Ovary (tissue), 9 donors: ENCODE measurements around the gene ERBB2. TPM values are rescaled to one million over a fixed set of nuclear protein-coding genes. Genes with fewer than 3 reads are reported as not detected.

Source experiments
- DNase-seq, 5 donors: peaks; one replicate each; pipeline ENCODE4 v3.0.0-alpha.2; 2019 to 2020
- H3K27ac ChIP-seq, 2 donors: fragments of 200-600 bp; one replicate each; pipeline versions ENCODE4 v1.5.1 to v1.8.0; 2019 to 2022
- H3K27me3 ChIP-seq: fragments of 200-600 bp; one replicate; pipeline ENCODE4 v1.8.0; 2022
- H3K36me3 ChIP-seq: fragments of 200-600 bp; sonication (generic); one replicate; pipeline ENCODE4 v1.5.1; 2019
- H3K4me1 ChIP-seq: one replicate; pipeline ENCODE4 v1.8.1; 2013; ENCODE audit warnings: mild to moderate bottlenecking, moderate library complexity; ENCODE audit not compliant: insufficient read depth
- H3K4me3 ChIP-seq: fragments of 200-600 bp; sonication (generic); one replicate; pipeline ENCODE4 v1.5.1; 2017
- H3K9me3 ChIP-seq, 2 donors: fragments of 200-600 bp in 1 of 2; sonication (generic) in 1 of 2; one replicate each; pipeline versions ENCODE4 v1.5.1 to v1.8.1; 2013 to 2019; ENCODE audit warnings: mild to moderate bottlenecking in 1 of 2, moderate library complexity in 1 of 2
- CTCF ChIP-seq, 3 donors: fragments of 450-650 bp in 2 of 3; fragments of 200-600 bp in 1 of 3; IDR thresholded peaks; one replicate each; pipeline versions ENCODE4 v1.5.1 to v1.8.0; 2016 to 2022; ENCODE audit warnings: antibody characterized with exemption in 3 of 3, mild to moderate bottlenecking in 1 of 3
- EP300 ChIP-seq: sonication (generic); formaldehyde crosslinking; IDR thresholded peaks from one replicate; pipeline ENCODE4 v1.6.1; 2017; ENCODE audit warnings: antibody characterized with exemption
- POLR2A ChIP-seq: fragments of 450-650 bp; IDR thresholded peaks from one replicate; pipeline ENCODE4 v1.6.1; 2017; ENCODE audit warnings: antibody characterized with exemption, mild to moderate bottlenecking, moderate library complexity
- WGBS, 3 donors: extraction: QIAGEN DNeasy Blood & Tissue Kit in 1 of 3; methylation state at CpG; one replicate each; pipeline versions ENCODE4 v1.1.5 to v1.1.7; 2013 to 2017; 5-methylcytosine and 5-hydroxymethylcytosine counted together
- intact Hi-C, 4 donors: fragments of 100-400 bp; cut with DNase I; formaldehyde crosslinking; loops; one replicate each; pipeline versions ENCODE4 v1.11.0 to v1.15.1; 2022 to 2023
- polyA plus RNA-seq, 2 donors: library from polyadenylated mRNA; stranded (reverse); fragments of 200-250 nt in 1 of 2; fragments of 350-450 nt in 1 of 2; fragmentation: Illumina TruSeq in 1 of 2; extraction: RNeasy Lipid Tissue Mini Kit (QIAGEN cat#74804) in 1 of 2; gene quantifications; one replicate each; pipeline ENCODE4 v1.2.3, GENCODE V29; 2013 to 2014
- total RNA-seq, 7 donors: library from RNA; depleted of rRNA in 2 of 7; stranded (reverse); fragments of >200 nt in 2 of 7; fragmentation: NEBNext Ultra II Directional in 3 of 7; extraction: Animal tissue kit (Norgen Biotek cat#: 25700) in 3 of 7; gene quantifications; one replicate each; pipeline versions ENCODE4 v1.1.0 to v1.2.4, GENCODE V29; 2016 to 2023
- donor health status: DM: no; HTN: no; CAD: no; lungs with moderate emphysema.
- donor health status: DM: no; HTN: no; CAD: no.
- donor health status: Bipolar disorder and iron deficiency.
- donor health status: DM: yes; HTN: yes; CAD: no.
- donor health status: DM: no; HTN: no; CAD: no.
- donor health status: DM: yes; HTN: yes; CAD: no.

Gene ERBB2
- total and polyA plus RNA-seq, 9 donors, result 20.1 to 66.3 (median 50.6) TPM

- Histone ChIP-seq H3K4me3 (no peak overlapping the region), H3K9me3 (no peaks in the 10 kb centered on the region), H3K4me1 (peaks cover 4% of the 10 kb centered on the region), H3K36me3 (no peaks in the 10 kb centered on the region), H3K27me3 (no peaks in the 10 kb centered on the region), H3K27ac (no peak overlapping the region)
- intact Hi-C loops, result loop anchor here in 1 of 4 donors (5.0 kb wide), 1 partner anchor 45 kb away; no protein-coding TSS in a partner anchor
- peak in 1 of 5 donors; percentile 56 for DNase-seq
- 7 to 11% (median 10%) methylated on average over 24 to 49 of the region's 49 CpGs for WGBS, 3 donors
- TF ChIP-seq POLR2A (no peak), CTCF (IDR thresholded peaks at IDR 0.05) (no peak), EP300 (no peak)
Measured at GRCh38 chr17:39667262-39667944, 32.5 kb upstream of the ERBB2 start.

- H3K27ac ChIP-seq, result no peak within 1 kb of the TSS
- 2 to 3% (median 2%) methylated on average over 85 of the region's 85 CpGs for WGBS, 3 donors
- peak within 1 kb of the TSS; percentile 32 for H3K4me3 ChIP-seq
- H3K36me3 ChIP-seq, result no peaks in the 10 kb centered on the region
- DNase-seq, result peak; percentile 62 to 81 (median 65)
- no peaks in the 10 kb centered on the region for H3K9me3 ChIP-seq
- peaks cover 4% of the 10 kb centered on the region for H3K4me1 ChIP-seq
- no peaks in the 10 kb centered on the region for H3K27me3 ChIP-seq
- intact Hi-C loops, result loop anchor here in 1 of 4 donors (5.0 kb wide), 1 partner anchor 46 kb away; no protein-coding TSS in a partner anchor
- TF ChIP-seq POLR2A (no peak), CTCF (IDR thresholded peaks at IDR 0.05) (peak in 2 of 3 donors; percentile 64 to 65)
Measured at GRCh38 chr17:39667945-39668924, 31.6 kb upstream of the ERBB2 start, which contains the start of gene PNMT. TSS of gene PNMT (plus strand) at chr17:39668453. CDS start at chr17:39668476, 23 bp downstream.

- Histone ChIP-seq H3K4me1 (peaks cover 4% of the 10 kb centered on the region), H3K27ac (no peak overlapping the region), H3K27me3 (no peaks in the 10 kb centered on the region), H3K4me3 (no peak overlapping the region), H3K36me3 (no peaks in the 10 kb centered on the region), H3K9me3 (no peaks in the 10 kb centered on the region)
- DNase-seq, result no peak
- WGBS, 3 donors, result 66 to 82% (median 78%) methylated on average over 23 of the region's 23 CpGs
- intact Hi-C loops, result loop anchor here in 2 of 4 donors (5.0 kb wide), 1 partner anchor 48 kb away; no protein-coding TSS in a partner anchor
- TF ChIP-seq EP300 (no peak), CTCF (IDR thresholded peaks at IDR 0.05) (no peak), POLR2A (no peak)
Measured at GRCh38 chr17:39669897-39670735, 29.7 kb upstream of the ERBB2 start.
